ENCODE results near the gene KPNA2.
"Not testable (repeated sequence)": the region's sequence is repeated elsewhere in the genome, so short reads cannot be mapped to it uniquely, and the experiment has no call there.

KPNA2 gene

GRCh38 chr17:68020409-68020756 is 15.2 kb upstream of the KPNA2 start:
- no peak for DNase-seq

- not testable (repeated sequence) for DNase-seq
Measured at GRCh38 chr17:68020791-68021190, 14.7 kb upstream of the KPNA2 start.

GRCh38 chr17:68021963-68022362 is 13.6 kb upstream of the KPNA2 start:
- DNase-seq: no peak

- not testable (repeated sequence) for DNase-seq
Measured at GRCh38 chr17:68022547-68022946, 13.0 kb upstream of the KPNA2 start.

- no peak for DNase-seq
Measured at GRCh38 chr17:68029512-68030215, 5.9 kb upstream of the KPNA2 start.

GRCh38 chr17:68033636-68034451 is 1.7 kb upstream of the KPNA2 start:
- no peak for DNase-seq

GRCh38 chr17:68034452-68034776 is 1.1 kb upstream of the KPNA2 start:
- no peak for DNase-seq

- no peak for DNase-seq
Measured at GRCh38 chr17:68035131-68035522, 408 bp upstream of the KPNA2 start.

- DNase-seq: no peak
Measured at GRCh38 chr17:68036304-68037147, 991 bp downstream of the KPNA2 start.

GRCh38 chr17:68047153-68047846 is 11.8 kb downstream of the KPNA2 start:
- DNase-seq: no peak

- DNase-seq: not testable (repeated sequence)
Measured at GRCh38 chr17:68047890-68048542, 12.5 kb downstream of the KPNA2 start.

- DNase-seq: no peak
Measured at GRCh38 chr17:68048996-68049395, 13.5 kb downstream of the KPNA2 start.

GRCh38 chr17:68049812-68050437 is 14.4 kb downstream of the KPNA2 start:
- not testable (repeated sequence) for DNase-seq

GRCh38 chr17:68051321-68052312 is 16.1 kb downstream of the KPNA2 start:
- not testable (repeated sequence) for DNase-seq

GRCh38 chr17:68052810-68053209 is 17.3 kb downstream of the KPNA2 start:
- DNase-seq: no peak

GRCh38 chr17:68053231-68054013 is 17.9 kb downstream of the KPNA2 start:
- DNase-seq: no peak

GRCh38 chr17:68054296-68054900 is 18.9 kb downstream of the KPNA2 start:
- no peak for DNase-seq

GRCh38 chr17:68057531-68057952 is 22.0 kb downstream of the KPNA2 start:
- DNase-seq: no peak

- no peak for DNase-seq
Measured at GRCh38 chr17:68060336-68060735, 24.8 kb downstream of the KPNA2 start.

Measured in NCI-H1092 (cell line).